Measurements from ENCODE around the gene PSMB4. TPM values are rescaled to one million over a fixed set of nuclear protein-coding genes. Genes with fewer than 3 reads are reported as not detected.

The PSMB4 gene
- total and polyA plus RNA-seq, 7 experiments from 2014 or later, result 54.5 to 339 (median 208) TPM

GRCh38 chr1:151408891-151409290 is 9.5 kb downstream of the PSMB4 start:
- no peaks in the 10 kb centered on the region for H3K4me1 ChIP-seq (ENCODE audit: control insufficient read depth in 2 of 2, insufficient read depth in 2 of 2, low read length in 2 of 2)
- Mint-ChIP-seq H3K27ac (peak overlapping the region in 4 of 9 donors; percentile 50 to 69 (median 56)), H3K36me3 (peaks cover 16 to 59% (median 41%) of the 10 kb centered on the region in 5 donors), H3K4me1 (peaks cover 0 to under 1% (median 0%) of the 10 kb centered on the region in 7 donors), H3K27me3 (no peaks in the 10 kb centered on the region), H3K9me3 (no peaks in the 10 kb centered on the region), H3K4me3 (no peak overlapping the region)
- ChIA-PET POLR2A (no interaction called here), CTCF (no interaction called here)
- H3K9me3 ChIP-seq (ENCODE audit: control insufficient read depth in 2 of 3, low read length in 3 of 3), result no peaks in the 10 kb centered on the region
- H3K27ac ChIP-seq (ENCODE audit: low read depth, low read length), result peak overlapping the region; percentile 8
- no peak overlapping the region for H3K4me3 ChIP-seq (ENCODE audit: low read length)
- no peak for ATAC-seq
- no peaks in the 10 kb centered on the region for H3K27me3 ChIP-seq (ENCODE audit: control insufficient read depth in 2 of 2, insufficient read depth in 2 of 2, low read length in 2 of 2)
- DNase-seq, result no peak
- peaks cover 17 to 87% (median 26%) of the 10 kb centered on the region in 3 experiments for H3K36me3 ChIP-seq (ENCODE audit: control insufficient read depth in 2 of 3, insufficient read depth in 3 of 3, low read length in 3 of 3)
- intact Hi-C loops (cut with micrococcal nuclease), result no loop called here

- peaks cover 0 to 5% (median 0%) of the 10 kb centered on the region in 7 donors for H3K4me1 Mint-ChIP-seq
- Histone ChIP-seq H3K36me3 (ENCODE audit: control insufficient read depth in 2 of 3, insufficient read depth in 3 of 3, low read length in 3 of 3) (peaks cover 17 to 82% (median 24%) of the 10 kb centered on the region in 3 experiments), H3K27me3 (ENCODE audit: control insufficient read depth in 2 of 2, insufficient read depth in 2 of 2, low read length in 2 of 2) (no peaks in the 10 kb centered on the region), H3K4me3 (ENCODE audit: low read length) (no peak overlapping the region), H3K27ac (ENCODE audit: low read depth, low read length) (no peak overlapping the region), H3K9me3 (ENCODE audit: control insufficient read depth in 2 of 3, low read length in 3 of 3) (no peaks in the 10 kb centered on the region), H3K4me1 (ENCODE audit: control insufficient read depth in 2 of 2, insufficient read depth in 2 of 2, low read length in 2 of 2) (no peaks in the 10 kb centered on the region)
- POLR2A ChIA-PET, result interaction anchor here (1.1 to 6.2 kb wide), 2 partner anchors 10 to 11 kb away, joined by 5 to 36 read pairs; partner anchors contain the start of gene PSMB4
- CTCF ChIA-PET, result interaction anchor here (0.7 kb wide), 1 partner anchor 1332 kb away, joined by 3 read pairs; no protein-coding TSS in a partner anchor
- intact Hi-C loops (cut with micrococcal nuclease), result no loop called here
- peaks cover 0 to 2% (median 0%) of the 10 kb centered on the region in 11 donors for H3K9me3 Mint-ChIP-seq
- DNase-seq (no peak), ATAC-seq (no peak)
- H3K36me3 Mint-ChIP-seq, result peaks cover 14 to 53% (median 31%) of the 10 kb centered on the region in 5 donors
- H3K27ac Mint-ChIP-seq, result peak overlapping the region in 3 of 9 donors; percentile 38 to 69 (median 38)
- no peaks in the 10 kb centered on the region for H3K27me3 Mint-ChIP-seq
- no peak overlapping the region for H3K4me3 Mint-ChIP-seq
Observed at GRCh38 chr1:151411884-151412283, 12.5 kb downstream of the PSMB4 start.

- no peak overlapping the region for H3K4me3 Mint-ChIP-seq
- no peak overlapping the region for H3K27ac Mint-ChIP-seq
- peaks cover 8 to 64% (median 8%) of the 10 kb centered on the region in 3 experiments for H3K36me3 ChIP-seq (ENCODE audit: control insufficient read depth in 2 of 3, insufficient read depth in 3 of 3, low read length in 3 of 3)
- peaks cover 0 to 2% (median 0%) of the 10 kb centered on the region in 11 donors for H3K9me3 Mint-ChIP-seq
- no peak overlapping the region for H3K4me3 ChIP-seq (ENCODE audit: low read length)
- no peaks in the 10 kb centered on the region for H3K27me3 ChIP-seq (ENCODE audit: control insufficient read depth in 2 of 2, insufficient read depth in 2 of 2, low read length in 2 of 2)
- intact Hi-C loops (cut with micrococcal nuclease), result no loop called here
- H3K27ac ChIP-seq (ENCODE audit: low read depth, low read length), result no peak overlapping the region
- DNase-seq (no peak), ATAC-seq (no peak)
- peaks cover 4 to 28% (median 17%) of the 10 kb centered on the region in 5 donors for H3K36me3 Mint-ChIP-seq
- no peaks in the 10 kb centered on the region for H3K4me1 ChIP-seq (ENCODE audit: control insufficient read depth in 2 of 2, insufficient read depth in 2 of 2, low read length in 2 of 2)
- ChIA-PET CTCF (no interaction called here), POLR2A (interaction anchor here (6.2 kb wide), 1 partner anchor 15 kb away, joined by 36 read pairs; the partner anchor contains the start of gene PSMB4)
- H3K4me1 Mint-ChIP-seq, result peaks cover 0 to 5% (median 0%) of the 10 kb centered on the region in 7 donors
- H3K9me3 ChIP-seq (ENCODE audit: control insufficient read depth in 2 of 3, low read length in 3 of 3), result no peaks in the 10 kb centered on the region
- H3K27me3 Mint-ChIP-seq, result no peaks in the 10 kb centered on the region
Observed at GRCh38 chr1:151416231-151416630, 16.9 kb downstream of the PSMB4 start.

GRCh38 chr1:151418081-151418480 is 18.7 kb downstream of the PSMB4 start:
- intact Hi-C loops (cut with micrococcal nuclease), result no loop called here
- H3K36me3 ChIP-seq (ENCODE audit: control insufficient read depth in 2 of 3, insufficient read depth in 3 of 3, low read length in 3 of 3), result peaks cover 0 to 63% (median 8%) of the 10 kb centered on the region in 3 experiments
- no peaks in the 10 kb centered on the region for H3K27me3 Mint-ChIP-seq
- no peak overlapping the region for H3K4me3 Mint-ChIP-seq
- H3K36me3 Mint-ChIP-seq, result peaks cover 0 to 28% (median 8%) of the 10 kb centered on the region in 5 donors
- H3K9me3 ChIP-seq (ENCODE audit: control insufficient read depth in 2 of 3, low read length in 3 of 3), result no peaks in the 10 kb centered on the region
- H3K27ac ChIP-seq (ENCODE audit: low read depth, low read length), result no peak overlapping the region
- DNase-seq (no peak), ATAC-seq (no peak)
- POLR2A ChIA-PET, result interaction anchor here (0.5 to 1.8 kb wide), 2 partner anchors 10 to 228 kb away, joined by 3 to 6 read pairs; no protein-coding TSS in a partner anchor
- no peak overlapping the region for H3K4me3 ChIP-seq (ENCODE audit: low read length)
- CTCF ChIA-PET, result interaction anchor here (0.7 kb wide), 1 partner anchor 102 kb away, joined by 3 read pairs; no protein-coding TSS in a partner anchor
- H3K27ac Mint-ChIP-seq, result peak overlapping the region in 2 of 9 donors; percentile 5 to 32
- peaks cover 0 to 2% (median 0%) of the 10 kb centered on the region in 11 donors for H3K9me3 Mint-ChIP-seq
- no peaks in the 10 kb centered on the region for H3K27me3 ChIP-seq (ENCODE audit: control insufficient read depth in 2 of 2, insufficient read depth in 2 of 2, low read length in 2 of 2)
- peaks cover 0 to 5% (median 0%) of the 10 kb centered on the region in 7 donors for H3K4me1 Mint-ChIP-seq
- H3K4me1 ChIP-seq (ENCODE audit: control insufficient read depth in 2 of 2, insufficient read depth in 2 of 2, low read length in 2 of 2), result no peaks in the 10 kb centered on the region

- Histone ChIP-seq H3K9me3 (ENCODE audit: control insufficient read depth in 2 of 3, low read length in 3 of 3) (no peaks in the 10 kb centered on the region), H3K36me3 (ENCODE audit: control insufficient read depth in 2 of 3, insufficient read depth in 3 of 3, low read length in 3 of 3) (peaks cover 11 to 70% (median 23%) of the 10 kb centered on the region in 3 experiments), H3K27me3 (ENCODE audit: control insufficient read depth in 2 of 2, insufficient read depth in 2 of 2, low read length in 2 of 2) (no peaks in the 10 kb centered on the region), H3K4me1 (ENCODE audit: control insufficient read depth in 2 of 2, insufficient read depth in 2 of 2, low read length in 2 of 2) (no peaks in the 10 kb centered on the region), H3K4me3 (ENCODE audit: low read length) (no peak overlapping the region), H3K27ac (ENCODE audit: low read depth, low read length) (no peak overlapping the region)
- CTCF ChIA-PET, result interaction anchor here (0.6 kb wide), 1 partner anchor 256 kb away, joined by 3 read pairs; no protein-coding TSS in a partner anchor
- H3K27me3 Mint-ChIP-seq, result no peaks in the 10 kb centered on the region
- POLR2A ChIA-PET, result interaction anchor here (0.8 to 1.5 kb wide), 2 partner anchors 9 to 14 kb away, joined by 3 read pairs; no protein-coding TSS in a partner anchor
- DNase-seq (no peak), ATAC-seq (no peak)
- H3K4me1 Mint-ChIP-seq, result peaks cover 0 to 5% (median 0%) of the 10 kb centered on the region in 7 donors
- intact Hi-C loops (cut with micrococcal nuclease), result no loop called here
- H3K36me3 Mint-ChIP-seq, result peaks cover 9 to 44% (median 20%) of the 10 kb centered on the region in 5 donors
- no peak overlapping the region for H3K4me3 Mint-ChIP-seq
- H3K27ac Mint-ChIP-seq, result peak overlapping the region in 1 of 9 donors; percentile 26
- no peaks in the 10 kb centered on the region for H3K9me3 Mint-ChIP-seq
Observed at GRCh38 chr1:151419819-151420218, 20.4 kb downstream of the PSMB4 start.

GRCh38 chr1:151425103-151425502 is 25.7 kb downstream of the PSMB4 start:
- H3K36me3 ChIP-seq (ENCODE audit: control insufficient read depth in 2 of 3, insufficient read depth in 3 of 3, low read length in 3 of 3), result peaks cover 34 to 88% (median 43%) of the 10 kb centered on the region in 3 experiments
- H3K4me1 ChIP-seq (ENCODE audit: control insufficient read depth in 2 of 2, insufficient read depth in 2 of 2, low read length in 2 of 2), result no peaks in the 10 kb centered on the region
- intact Hi-C loops (cut with micrococcal nuclease), result no loop called here
- Mint-ChIP-seq H3K4me3 (no peak overlapping the region), H3K36me3 (peaks cover 9 to 63% (median 32%) of the 10 kb centered on the region in 5 donors), H3K27me3 (no peaks in the 10 kb centered on the region), H3K27ac (peak overlapping the region in 2 of 9 donors; percentile 41 to 48), H3K4me1 (peaks cover 0 to 2% (median 0%) of the 10 kb centered on the region in 7 donors), H3K9me3 (no peaks in the 10 kb centered on the region)
- ATAC-seq (no peak), DNase-seq (no peak)
- H3K27ac ChIP-seq (ENCODE audit: low read depth, low read length), result no peak overlapping the region
- ChIA-PET CTCF (no interaction called here), POLR2A (no interaction called here)
- H3K27me3 ChIP-seq (ENCODE audit: control insufficient read depth in 2 of 2, insufficient read depth in 2 of 2, low read length in 2 of 2), result no peaks in the 10 kb centered on the region
- no peak overlapping the region for H3K4me3 ChIP-seq (ENCODE audit: low read length)
- H3K9me3 ChIP-seq (ENCODE audit: control insufficient read depth in 2 of 3, low read length in 3 of 3), result no peaks in the 10 kb centered on the region
